Keratinocyte (primary cell): ENCODE data around the gene CNTNAP2. TPM values are rescaled to one million over a fixed set of nuclear protein-coding genes. Genes with fewer than 3 reads are reported as not detected.
"Not testable (repeated sequence)": the region's sequence is repeated elsewhere in the genome, so short reads cannot be mapped to it uniquely, and the experiment has no call there.

ENCODE experiments used
- DNase-seq: peaks from one replicate; pipeline ENCODE4 v3.0.0-alpha.2; 2011; ENCODE audit warnings: low read depth, missing footprints, low spot score
- FAIRE-seq: peaks from 2 replicates; lab custom pipeline; 2011; peaks lifted over from hg19 to GRCh38; lab: Jason Lieb, UNC
- H2AFZ ChIP-seq: 2 replicates; pipeline ENCODE4 v1.6.0; 2012; ENCODE audit warnings: low read length, control low read depth, inconsistent platforms; ENCODE audit not compliant: control insufficient read depth
- H3K27ac ChIP-seq: 2 replicates; pipeline ENCODE4 v1.5.1; 2011; ENCODE audit warnings: low read length; ENCODE audit not compliant: control insufficient read depth, insufficient read depth
- H3K27me3 ChIP-seq: 3 replicates; pipeline ENCODE4 v1.6.0; 2011; ENCODE audit warnings: low read length; ENCODE audit not compliant: control insufficient read depth, insufficient read depth; ENCODE audit errors: extremely low read depth
- H3K36me3 ChIP-seq, 2 experiments: 2 replicates in 1 of 2; 3 replicates in 1 of 2; pipeline ENCODE4 v1.5.1; 2011; ENCODE audit warnings: low read length in 2 of 2, mild to moderate bottlenecking in 1 of 2; ENCODE audit not compliant: control insufficient read depth in 2 of 2, insufficient read depth in 2 of 2; ENCODE audit errors: extremely low read depth in 1 of 2
- H3K4me1 ChIP-seq: 3 replicates; pipeline ENCODE4 v1.5.1; 2011; ENCODE audit warnings: low read length; ENCODE audit not compliant: control insufficient read depth, insufficient read depth; ENCODE audit errors: extremely low read depth
- H3K4me2 ChIP-seq: 3 replicates; pipeline ENCODE4 v1.6.0; 2011; ENCODE audit warnings: low read depth, low read length; ENCODE audit not compliant: control insufficient read depth, insufficient read depth; ENCODE audit errors: extremely low read depth
- H3K4me3 ChIP-seq, 3 experiments: fragments of 200-600 bp in 1 of 3; sonication (generic) in 1 of 3; 2 replicates in 2 of 3; 3 replicates in 1 of 3; pipeline ENCODE4 v1.5.1; 2011 to 2016; ENCODE audit warnings: low read length in 3 of 3, mild to moderate bottlenecking in 3 of 3, control low read depth in 2 of 3, inconsistent platforms in 1 of 3, low read depth in 1 of 3, mixed read lengths in 1 of 3, mixed run types in 1 of 3, moderate library complexity in 1 of 3; ENCODE audit not compliant: control insufficient read depth in 2 of 3, insufficient read depth in 2 of 3; ENCODE audit errors: extremely low read depth in 1 of 3
- H3K79me2 ChIP-seq: 2 replicates; pipeline ENCODE4 v1.6.0; 2012; ENCODE audit warnings: low read length; ENCODE audit not compliant: control insufficient read depth, insufficient read depth
- H3K9ac ChIP-seq: 3 replicates; pipeline ENCODE4 v1.6.0; 2011; ENCODE audit warnings: low read length; ENCODE audit not compliant: control insufficient read depth, insufficient read depth; ENCODE audit errors: extremely low read depth
- H3K9me1 ChIP-seq: 3 replicates; pipeline ENCODE4 v1.6.0; 2011; ENCODE audit warnings: low read length; ENCODE audit not compliant: control insufficient read depth, insufficient read depth; ENCODE audit errors: extremely low read depth
- H3K9me3 ChIP-seq: 2 replicates; pipeline ENCODE4 v1.5.1; 2012; ENCODE audit warnings: low read depth, low read length; ENCODE audit not compliant: control insufficient read depth
- H4K20me1 ChIP-seq: 3 replicates; pipeline ENCODE4 v1.6.0; 2011; ENCODE audit warnings: low read length; ENCODE audit not compliant: control insufficient read depth, insufficient read depth; ENCODE audit errors: extremely low read depth
- CTCF ChIP-seq, 3 experiments: IDR thresholded peaks in 1 of 3; conservative IDR thresholded peaks in 1 of 3; optimal IDR thresholded peaks in 1 of 3; 2 replicates in 2 of 3; 3 replicates in 1 of 3; pipeline versions ENCODE3 to v1.5.1; 2011; ENCODE audit warnings: low read length in 3 of 3, mild to moderate bottlenecking in 3 of 3, moderate library complexity in 2 of 3, control low read depth in 1 of 3, inconsistent platforms in 1 of 3; ENCODE audit not compliant: insufficient read depth in 2 of 3; ENCODE audit errors: extremely low read depth in 1 of 3
- EZH2 ChIP-seq: IDR thresholded peaks from one replicate; pipeline ENCODE4 v1.6.1; 2012; ENCODE audit warnings: inconsistent platforms, mild to moderate bottlenecking, low read length, moderate library complexity
- dilution Hi-C: fragments of 300-500 bp; cut with MboI; formaldehyde crosslinking; loops from one replicate; pipeline ENCODE4 v1.7.0; 2020; ENCODE audit warnings: low sequenced_read_pairs; ENCODE audit not compliant: extremely low pct_ligation_motif_present
- polyA plus RNA-seq, 5 experiments: library from polyadenylated mRNA; depleted of rRNA in 3 of 5; stranded (reverse) in 3 of 5; stranded (forward) in 1 of 5; unstranded in 1 of 5; fragments of >200 nt; gene quantifications; 1 replicate in 1 of 5; 2 replicates in 3 of 5; 3 replicates in 1 of 5; pipeline versions ENCODE4 v1.2.1 to v1.2.3, GENCODE V29; 2011 to 2012; ENCODE audit warnings: missing spikeins in 2 of 5, low read depth in 1 of 5, low replicate concordance in 1 of 5

Gene CNTNAP2
- polyA plus RNA-seq, 1 donor (not counting 4 experiments of a cell fraction or from before 2014, with no cell fraction given): 1.4 TPM

DNA sequence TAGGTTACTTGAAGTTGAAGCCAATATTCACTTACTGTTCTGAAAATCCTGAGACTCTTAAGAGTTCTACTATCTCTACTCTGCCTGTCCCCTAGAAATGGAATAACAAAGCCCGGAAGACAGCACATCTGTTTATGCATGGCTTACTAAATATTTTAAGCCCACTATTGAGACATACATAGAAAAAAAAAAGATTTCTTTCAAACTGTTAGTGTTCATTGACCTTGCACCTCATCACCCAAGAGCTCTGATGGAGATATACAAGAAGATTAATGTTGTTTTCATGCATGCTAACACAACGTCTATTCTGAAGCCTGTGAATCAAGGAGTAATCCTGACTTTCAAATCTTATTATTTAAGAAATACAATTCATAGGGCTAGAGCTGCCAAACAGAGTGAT, 1614.7 kb downstream of the CNTNAP2 start:
- Histone ChIP-seq H3K79me2 (no peaks in the 10 kb centered on the region), H3K4me1 (no peaks in the 10 kb centered on the region), H3K27me3 (no peaks in the 10 kb centered on the region), H3K9ac (no peak overlapping the region), H4K20me1 (no peaks in the 10 kb centered on the region), H2AFZ (no peak overlapping the region), H3K27ac (no peak overlapping the region), H3K36me3 (no peaks in the 10 kb centered on the region), H3K9me3 (no peaks in the 10 kb centered on the region), H3K9me1 (no peaks in the 10 kb centered on the region), H3K4me2 (no peak overlapping the region), H3K4me3 (no peak overlapping the region)
- TF ChIP-seq CTCF (optimal IDR thresholded peaks at IDR 0.05 in 1 of 3, IDR thresholded peaks at IDR 0.05 in 1 of 3, conservative IDR thresholded peaks at IDR 0.05 in 1 of 3; ENCODE audit: extremely low read depth in 1 of 3, insufficient read depth in 2 of 3, low read length in 3 of 3) (no peak), EZH2 (no peak)
- no peak for DNase-seq
- dilution Hi-C loops: no loop called here
- no peak for FAIRE-seq

GRCh38 chr7:147737559-147738214, 1621.1 kb downstream of the CNTNAP2 start:
- H3K4me3 ChIP-seq, H3K9me1 ChIP-seq, H3K27me3 ChIP-seq, H3K79me2 ChIP-seq, DNase-seq, H3K27ac ChIP-seq, dilution Hi-C loops, H3K4me2 ChIP-seq, H3K9me3 ChIP-seq, H4K20me1 ChIP-seq, H3K4me1 ChIP-seq, H2AFZ ChIP-seq, H3K9ac ChIP-seq, H3K36me3 ChIP-seq, FAIRE-seq: not testable (repeated sequence)

DNA sequence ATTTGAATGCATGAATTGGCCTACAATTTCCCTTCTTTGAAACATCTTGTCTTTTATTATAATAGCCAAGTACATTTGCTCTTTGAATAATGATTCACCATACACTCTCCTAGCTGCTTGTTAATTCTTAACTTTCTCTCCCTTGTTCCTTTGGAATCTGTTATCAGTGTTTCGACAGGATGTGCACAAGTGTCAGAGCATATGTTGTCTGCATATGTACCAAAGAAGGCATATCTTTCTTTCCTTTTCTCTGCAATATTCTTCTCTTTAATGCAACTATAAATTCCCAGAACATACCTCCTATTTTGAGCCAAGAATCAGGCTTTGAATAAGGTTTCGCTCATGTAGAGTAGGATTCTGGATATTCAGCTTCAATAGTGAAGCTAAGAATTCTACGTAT, 1625.7 kb downstream of the CNTNAP2 start:
- Histone ChIP-seq H3K4me1 (no peaks in the 10 kb centered on the region), H3K9me3 (no peaks in the 10 kb centered on the region), H3K27me3 (no peaks in the 10 kb centered on the region), H3K27ac (no peak overlapping the region), H3K4me2 (no peak overlapping the region), H3K4me3 (no peak overlapping the region), H3K9ac (no peak overlapping the region), H2AFZ (no peak overlapping the region), H3K9me1 (no peaks in the 10 kb centered on the region), H4K20me1 (no peaks in the 10 kb centered on the region), H3K79me2 (no peaks in the 10 kb centered on the region), H3K36me3 (no peaks in the 10 kb centered on the region)
- DNase-seq: no peak
- TF ChIP-seq EZH2 (no peak), CTCF (optimal IDR thresholded peaks at IDR 0.05 in 1 of 3, IDR thresholded peaks at IDR 0.05 in 1 of 3, conservative IDR thresholded peaks at IDR 0.05 in 1 of 3; ENCODE audit: extremely low read depth in 1 of 3, insufficient read depth in 2 of 3, low read length in 3 of 3) (no peak)
- dilution Hi-C loops: no loop called here
- no peak for FAIRE-seq
